HEK293T (cell line): ENCODE measurements around the gene DRAM2.

Source experiments
- CTBP1 ChIP-seq: fragments of 450-650 bp; IDR thresholded peaks from 2 replicates; pipeline ENCODE4 v1.6.1; 2016; ENCODE audit warnings: borderline replicate concordance
- SP1 ChIP-seq: fragments of 450-650 bp; IDR thresholded peaks from 2 replicates; pipeline ENCODE4 v1.6.1; 2017

DNA sequence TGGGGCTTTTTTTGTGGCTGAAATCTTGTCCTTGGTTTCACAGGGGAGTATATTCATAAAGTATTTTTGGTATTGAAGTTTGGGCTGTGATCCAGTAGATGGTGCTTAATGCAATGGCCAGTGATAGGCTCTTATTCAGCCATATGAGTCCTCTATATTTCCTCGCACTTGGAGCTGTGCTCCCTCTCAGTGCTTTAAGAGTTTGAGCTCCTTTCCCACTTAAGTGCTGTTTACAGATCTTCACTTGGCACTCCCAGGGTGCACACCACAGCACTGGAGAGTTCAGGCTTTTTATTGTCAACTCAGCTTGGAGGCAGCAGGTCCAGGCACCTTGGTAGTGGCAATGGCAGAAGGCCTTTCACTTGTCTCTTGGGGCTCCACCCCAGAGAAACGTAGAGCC lies 54.9 kb downstream of the DRAM2 start:
- TF ChIP-seq CTBP1 (no peak), SP1 (no peak)
